Fibroblast of skin of right biceps (primary cell): Measurements from ENCODE around the gene RIMS4.

Experiments used
- DNase-seq: peaks from one replicate; pipeline ENCODE4 v3.0.0-alpha.2; 2013

Gene RIMS4

DNA sequence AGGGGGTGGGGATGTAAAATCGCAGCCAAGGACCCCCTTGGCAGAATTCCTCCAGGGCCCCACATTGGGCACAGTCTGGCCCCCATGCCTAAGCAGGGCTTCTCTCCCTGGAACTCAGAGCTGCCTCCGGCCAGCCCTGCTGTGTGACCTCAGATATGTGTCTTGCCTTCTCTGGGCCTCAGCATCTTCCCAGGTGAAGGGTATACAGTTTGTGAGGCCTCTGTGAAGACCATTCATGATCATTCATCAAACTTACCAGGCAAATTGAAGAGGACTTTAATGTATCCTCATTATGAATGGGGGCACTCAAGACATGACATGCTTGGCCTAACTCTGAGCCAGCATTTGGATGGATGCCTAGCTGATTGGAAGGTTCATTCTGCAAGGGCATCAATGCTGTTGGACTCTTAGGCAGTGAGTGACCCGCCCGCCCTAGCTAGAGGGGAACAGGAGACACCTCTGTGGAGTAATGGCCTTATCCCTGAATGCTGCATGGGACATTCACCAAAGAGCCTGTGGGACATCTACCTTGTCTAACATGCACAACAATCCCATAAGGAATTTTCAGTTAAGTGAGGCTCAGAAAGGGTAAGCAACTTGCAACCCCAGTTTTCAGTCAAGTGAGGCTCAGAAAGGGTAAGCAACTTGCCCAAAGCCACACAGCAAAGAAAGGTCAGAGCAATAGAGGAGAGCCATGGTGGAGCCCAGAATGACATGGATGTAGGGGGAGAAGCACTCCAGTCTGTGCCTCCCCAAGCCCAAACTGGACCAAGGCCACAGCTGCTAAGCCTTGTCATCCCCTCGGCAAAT, 94.6 kb downstream of the RIMS4 start:
- no peak for DNase-seq

DNA sequence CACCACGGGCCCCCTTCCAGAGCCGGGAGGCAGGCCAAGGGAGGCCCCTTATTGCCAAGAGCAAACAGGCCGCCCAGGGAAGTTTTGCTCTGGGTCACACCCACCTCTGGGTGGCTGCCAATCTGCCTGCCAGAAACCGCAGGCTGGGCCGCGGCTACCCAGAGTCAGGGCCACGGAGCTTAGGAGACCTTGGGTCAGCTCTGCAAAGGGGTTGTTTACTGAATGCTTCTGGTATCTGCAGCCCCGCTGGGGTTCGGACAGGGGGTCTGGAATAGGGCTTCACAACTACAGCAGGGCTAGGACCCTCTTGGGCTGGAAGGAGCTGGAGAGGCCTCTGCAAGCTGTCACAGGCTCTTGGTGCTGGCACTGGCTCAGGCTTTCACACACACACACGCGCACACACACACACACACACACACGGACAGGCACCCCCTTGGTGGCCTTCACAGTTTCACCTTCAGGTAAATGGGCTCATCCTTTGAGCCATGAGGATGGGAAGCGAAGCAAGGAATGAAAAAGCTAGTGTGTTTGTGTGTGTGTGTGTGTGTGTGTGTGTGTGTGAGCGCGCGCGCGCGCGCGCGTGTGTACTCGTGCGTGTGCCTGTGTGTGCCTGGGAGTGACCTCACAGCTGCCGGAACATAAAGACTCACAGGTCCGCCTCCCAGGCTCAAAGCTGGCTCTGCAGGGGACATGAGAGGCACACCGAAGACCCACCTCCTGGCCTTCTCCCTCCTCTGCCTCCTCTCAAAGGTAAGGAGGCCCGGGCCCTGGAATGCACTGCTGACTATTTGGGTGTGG, 95.4 kb downstream of the RIMS4 start, which contains the start of gene CCN5:
Gene CCN5 (plus strand): TSS at position 669 of the 798 bp plus-strand sequence. CDS start 22 bp downstream, at position 691.
- DNase-seq, result peak; percentile 78

DNA sequence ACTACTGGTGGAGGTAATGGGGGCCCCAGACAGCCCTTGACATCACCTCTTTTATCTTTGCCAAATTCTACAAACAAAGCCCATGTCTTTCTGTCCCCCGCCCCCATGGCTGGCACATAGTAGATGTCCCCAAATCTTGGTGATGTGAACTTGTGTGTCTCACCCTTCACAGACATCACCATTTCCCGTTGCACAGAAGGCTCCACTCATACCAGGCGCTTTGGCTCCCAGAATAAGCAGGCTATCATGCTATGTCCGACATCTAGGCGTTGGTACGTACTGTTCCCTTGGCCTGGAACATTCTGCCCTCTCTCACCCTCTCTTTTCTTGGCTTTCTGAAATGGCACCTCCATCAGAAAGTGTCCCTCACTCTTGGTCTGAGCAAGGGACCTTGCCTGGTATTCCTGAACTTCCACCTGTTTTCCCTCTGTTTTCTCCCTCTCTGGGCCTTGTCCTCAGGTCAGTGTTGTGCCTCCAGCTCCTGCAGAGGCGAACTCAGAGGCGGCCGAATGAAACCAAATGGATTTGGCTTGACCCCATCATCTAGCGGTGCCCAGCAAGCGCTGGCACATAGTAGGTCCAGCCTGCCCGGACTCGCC, 96.1 kb downstream of the RIMS4 start:
- DNase-seq, result no peak

DNA sequence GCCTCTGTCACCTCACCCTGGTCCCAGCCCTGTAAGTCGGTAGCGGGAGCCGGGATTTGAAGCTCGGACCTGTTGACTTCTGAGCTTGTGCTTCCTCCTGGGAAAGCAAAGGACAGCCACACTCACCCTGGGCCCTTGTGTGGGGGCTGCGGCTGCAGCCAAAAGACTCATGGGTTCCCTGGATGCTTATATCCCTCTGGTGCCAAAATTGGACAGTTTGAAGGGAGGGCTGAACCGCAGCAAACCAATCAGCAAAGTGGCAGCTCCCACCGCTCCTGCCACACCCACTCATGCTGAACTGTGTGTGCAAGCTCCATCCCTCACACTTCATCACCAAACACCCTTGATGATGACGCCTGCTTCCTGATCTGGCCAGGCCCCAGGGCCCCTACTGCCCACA, 99.1 kb downstream of the RIMS4 start:
- no peak for DNase-seq

DNA sequence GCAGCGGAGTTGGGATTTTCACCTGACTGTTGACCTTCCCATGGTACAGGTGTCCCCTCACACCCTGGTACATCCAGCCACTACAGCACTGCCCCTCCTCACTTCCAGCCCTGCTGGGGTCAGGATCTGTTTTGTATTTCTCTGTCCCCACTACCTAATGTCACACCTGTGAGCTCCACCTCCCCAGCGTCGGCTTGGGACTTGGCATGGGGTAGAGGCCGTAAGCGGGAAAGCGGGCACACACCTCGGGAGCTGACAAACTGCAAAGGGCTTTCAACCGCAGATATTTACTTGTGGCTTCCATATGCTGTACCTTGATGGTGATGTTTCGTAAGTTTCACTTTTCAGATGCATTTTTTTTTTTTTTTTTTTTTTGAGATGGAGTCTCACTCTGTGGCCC, 100.5 kb downstream of the RIMS4 start:
- no peak for DNase-seq

DNA sequence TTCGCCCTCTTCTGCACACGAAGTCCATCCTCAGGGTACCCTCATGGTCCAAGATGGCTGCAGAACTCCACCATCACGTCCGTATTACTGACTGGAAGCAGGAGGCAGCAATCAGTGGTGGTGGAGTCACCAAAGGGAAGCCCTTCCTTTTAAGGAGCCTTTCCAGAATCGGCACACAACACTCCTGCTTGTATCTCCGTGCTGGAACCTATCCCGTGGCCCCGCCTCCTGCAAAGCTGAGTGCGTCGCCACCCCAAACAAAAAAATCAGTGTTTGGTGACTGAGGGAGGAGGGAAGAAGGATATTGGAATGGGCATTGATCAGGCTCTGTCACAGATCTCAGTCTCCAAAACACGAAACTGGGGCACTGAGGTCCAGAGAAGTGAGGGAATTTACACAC, 101.0 kb downstream of the RIMS4 start:
- DNase-seq, result no peak

DNA sequence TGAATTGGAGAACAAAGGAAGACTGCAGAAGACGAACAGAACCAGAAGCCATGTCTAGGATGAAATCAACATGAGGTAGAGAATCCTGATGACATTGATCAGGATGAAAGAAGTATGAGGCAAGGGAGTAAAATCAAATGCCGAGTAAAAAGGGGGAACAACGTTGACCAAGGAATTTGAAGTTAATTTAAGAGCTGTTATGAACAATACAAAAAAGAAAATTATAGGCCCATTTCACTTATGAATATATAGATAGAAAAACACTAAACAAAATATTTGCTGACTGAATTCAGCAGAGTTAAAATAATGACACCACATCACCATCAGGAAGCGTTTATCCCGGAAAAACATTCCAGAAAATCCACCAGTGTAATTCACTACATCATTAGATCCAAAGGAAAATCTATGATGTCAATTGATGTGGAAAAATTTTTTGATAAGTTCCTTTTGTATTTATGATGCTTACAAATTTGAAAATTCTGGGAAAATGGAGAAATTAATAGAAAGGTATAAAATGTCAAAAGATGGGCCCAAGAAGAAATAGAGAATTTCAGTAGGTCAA, 103.2 kb downstream of the RIMS4 start:
- DNase-seq, result peak; percentile 53

DNA sequence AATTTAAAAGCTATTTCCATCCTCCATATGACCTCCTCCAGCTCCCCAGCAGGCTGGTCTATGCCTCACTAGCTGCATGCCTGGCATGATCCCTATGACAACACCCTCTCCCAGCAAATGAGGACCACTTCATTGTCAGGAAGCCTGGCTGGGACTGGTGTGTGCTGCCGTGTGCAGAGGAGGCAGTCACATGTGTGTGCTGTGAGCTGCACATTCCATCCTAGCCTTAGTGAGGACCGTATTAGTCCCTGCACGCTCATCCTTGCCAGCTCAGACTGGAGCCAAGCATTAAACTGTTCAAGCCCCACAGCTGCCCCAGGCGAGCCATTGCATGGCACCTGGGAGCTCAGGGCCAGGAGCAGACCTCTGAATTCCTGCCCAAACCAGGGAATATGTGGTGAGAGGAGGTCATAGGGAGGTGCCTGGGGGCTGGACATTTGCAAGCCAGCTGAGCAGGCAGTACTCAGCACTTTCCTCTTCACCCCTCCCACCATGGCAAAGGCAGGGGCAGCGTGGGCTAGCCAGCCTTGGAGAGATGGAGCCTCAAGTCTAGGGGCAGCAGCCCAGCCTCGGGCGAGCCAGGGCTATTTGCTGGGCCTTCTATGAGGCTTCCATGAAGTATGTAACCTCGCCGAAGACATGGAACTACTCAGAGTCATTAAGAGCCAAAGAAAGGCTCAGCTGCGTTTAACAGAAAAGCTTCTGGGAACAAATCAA, 103.9 kb downstream of the RIMS4 start:
- peak; percentile 83 for DNase-seq

DNA sequence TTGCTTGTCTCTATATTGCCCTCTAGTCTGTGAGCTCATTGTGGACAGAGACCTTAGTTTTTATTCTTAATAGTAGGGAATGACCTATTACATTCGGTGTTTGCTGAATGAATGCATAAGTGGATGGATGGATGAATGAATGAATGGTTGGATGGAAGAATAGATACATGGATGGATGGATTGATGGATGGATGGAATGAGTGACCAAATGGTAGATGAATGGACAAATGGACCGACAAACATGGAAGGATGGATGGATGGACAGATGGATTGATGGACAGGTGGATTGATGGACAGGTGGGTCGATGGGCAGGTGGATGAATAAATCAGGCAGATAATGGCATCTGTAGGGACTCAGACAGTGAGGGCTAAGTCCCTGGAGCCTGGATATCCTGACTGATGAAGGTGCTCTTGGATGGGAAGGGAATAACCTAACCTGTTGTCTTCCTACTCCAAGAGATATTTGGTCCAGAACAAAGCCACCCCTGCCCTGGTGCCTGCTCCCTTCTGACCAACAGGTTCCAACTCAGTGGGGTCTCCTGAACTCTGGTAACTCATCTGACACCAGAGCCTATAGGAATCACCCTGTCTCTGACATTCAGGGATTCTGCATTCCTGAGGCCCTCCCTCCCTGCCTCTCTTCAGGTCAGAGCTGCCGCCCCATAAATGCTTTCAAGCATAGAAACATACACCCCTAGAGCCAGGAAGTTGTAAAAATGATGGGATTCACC, 104.8 kb downstream of the RIMS4 start:
- DNase-seq, result no peak

DNA sequence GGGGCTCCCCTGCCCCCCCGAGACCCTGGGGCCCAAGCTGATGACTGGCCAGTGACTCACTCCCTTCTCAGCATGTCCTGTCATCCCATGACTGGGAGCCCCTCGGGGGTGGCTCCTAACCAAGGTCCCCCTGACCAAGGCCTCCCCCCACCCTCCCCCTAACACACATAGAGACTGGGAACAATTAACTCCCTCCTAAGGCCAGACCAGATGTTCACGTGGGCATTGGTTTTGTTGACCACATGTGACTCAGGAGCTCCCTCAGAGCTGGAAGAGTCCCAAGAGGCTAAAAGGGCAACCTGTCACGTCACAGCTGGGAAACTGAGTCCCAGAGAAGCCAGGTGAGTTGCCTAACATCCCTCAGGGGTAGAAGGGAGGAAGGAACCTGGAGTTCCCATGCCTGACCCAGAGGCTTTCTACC, 105.8 kb downstream of the RIMS4 start:
- DNase-seq, result peak; percentile 83

DNA sequence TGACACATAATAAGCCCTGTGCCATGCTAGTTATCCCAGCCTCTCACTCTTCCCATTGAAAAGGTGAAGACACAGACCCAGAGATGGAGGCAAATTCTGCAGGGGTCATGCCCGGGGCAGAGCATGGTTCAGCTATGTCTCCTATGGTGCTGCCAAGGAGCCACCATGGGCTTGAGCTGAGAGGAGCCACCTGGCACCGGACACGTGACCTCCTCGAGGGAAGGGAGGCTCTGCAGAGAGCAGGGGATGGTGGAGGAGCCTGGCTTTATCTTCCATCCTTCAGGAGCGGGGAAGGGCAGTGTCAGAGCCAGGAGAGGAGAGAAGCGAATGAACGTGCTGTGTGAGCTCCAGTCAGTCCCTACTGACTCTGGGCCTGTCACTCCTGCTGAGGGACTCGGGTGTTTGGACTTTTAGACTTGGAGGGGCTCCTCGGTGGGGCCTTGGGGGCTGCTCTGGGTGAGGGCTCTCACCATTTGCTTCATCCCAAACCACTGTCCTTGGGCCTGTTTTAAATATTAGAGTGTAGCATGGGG, 106.3 kb downstream of the RIMS4 start:
- DNase-seq, result no peak

DNA sequence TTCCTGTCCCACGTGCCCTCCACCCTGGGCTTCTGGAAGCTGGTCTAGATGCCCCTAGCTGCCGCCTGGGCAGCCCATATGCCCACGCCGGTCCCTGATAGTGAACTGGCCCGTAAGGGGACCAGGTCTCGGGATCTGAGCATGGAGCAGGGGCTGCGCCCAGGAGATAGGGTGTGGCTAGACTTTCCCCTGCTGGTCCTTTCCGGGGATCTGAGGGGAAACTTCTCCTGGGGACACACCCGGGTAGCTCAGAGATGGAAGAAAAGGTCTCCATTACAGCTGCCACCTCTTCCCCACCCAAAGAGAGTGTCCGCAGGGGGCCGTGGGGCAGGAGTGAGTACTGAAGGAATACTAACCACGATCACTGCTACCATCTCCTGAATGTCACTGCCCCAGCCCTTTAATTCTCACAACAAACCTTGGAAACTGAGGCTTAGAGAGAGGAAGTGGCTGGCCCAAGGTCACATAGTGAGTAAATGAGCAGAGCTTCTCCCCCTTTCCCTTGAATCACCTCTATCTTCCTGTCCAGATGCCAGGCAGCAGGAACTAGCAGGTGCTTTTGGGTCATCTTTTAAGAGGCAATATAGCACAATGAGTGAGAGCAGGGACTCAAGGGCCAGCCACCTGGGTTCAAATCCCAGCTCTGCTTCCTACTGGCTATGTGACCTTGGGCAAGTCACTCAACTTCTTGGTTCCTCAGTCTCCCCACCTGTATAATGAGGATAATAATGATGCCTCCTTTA, 107.0 kb downstream of the RIMS4 start:
- DNase-seq, result no peak

DNA sequence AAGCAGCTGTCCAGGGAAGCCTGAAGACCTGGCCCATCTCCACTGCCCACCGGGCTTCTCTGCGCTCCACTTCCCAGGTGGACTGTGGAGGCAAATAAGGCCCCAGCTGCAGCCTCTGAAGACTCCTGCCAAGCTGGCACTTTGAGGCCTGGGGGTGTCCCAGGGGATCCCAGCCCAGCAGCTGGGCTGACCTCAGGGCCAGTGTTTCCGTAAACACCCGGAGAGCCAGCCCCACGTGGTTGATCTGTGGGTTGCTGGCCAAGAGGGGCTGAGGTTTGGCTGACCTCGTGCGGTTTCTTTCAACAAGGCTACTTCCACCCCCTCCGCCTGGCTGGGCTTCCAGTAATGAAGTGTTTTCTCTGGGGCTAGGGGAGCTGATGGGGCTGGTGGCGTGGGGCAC, 107.6 kb downstream of the RIMS4 start:
- DNase-seq, result peak; percentile 75

DNA sequence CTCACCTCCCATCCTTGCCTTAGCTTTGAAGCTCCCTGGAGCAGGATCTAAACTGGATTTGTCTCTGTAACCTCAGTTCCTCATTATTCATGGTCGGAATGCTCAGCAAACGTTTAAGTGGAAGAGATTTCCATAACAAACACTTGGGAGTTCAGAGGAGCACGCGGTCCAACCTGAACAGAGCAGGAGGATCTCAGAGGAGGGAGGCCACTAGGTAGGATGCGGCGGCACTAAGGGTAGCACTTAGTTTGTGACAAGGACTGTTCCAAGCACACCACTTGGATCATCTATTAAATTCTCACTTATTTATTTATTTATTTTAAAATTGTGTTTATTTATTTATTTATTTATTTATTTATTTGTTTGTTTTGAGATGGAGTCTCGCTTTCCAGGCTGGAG, 108.5 kb downstream of the RIMS4 start:
- DNase-seq, result no peak
